SK-N-MC (cell line): Measurements from ENCODE around the gene RPN1.
"Not testable (repeated sequence)": the region's sequence is repeated elsewhere in the genome, so short reads cannot be mapped to it uniquely, and the experiment has no call there.

Source experiments
- DNase-seq: peaks from one replicate; pipeline ENCODE4 v3.0.0-alpha.2; 2011; ENCODE audit warnings: low read depth, low spot score
- H3K27ac ChIP-seq: fragments of 200-600 bp; sonication (generic); 2 replicates; pipeline ENCODE4 v1.5.1; 2016; ENCODE audit warnings: mixed run types
- H3K36me3 ChIP-seq: fragments of 200-600 bp; sonication (generic); 2 replicates; pipeline ENCODE4 v1.6.1; 2017; ENCODE audit warnings: antibody characterized with exemption, low read length, mixed read lengths; ENCODE audit not compliant: insufficient read depth
- H3K4me3 ChIP-seq: fragments of 200-600 bp; sonication (generic); 2 replicates; pipeline ENCODE4 v1.5.1; 2016
- H3K9ac ChIP-seq: fragments of 200-600 bp; sonication (generic); 2 replicates; pipeline ENCODE4 v1.8.0; 2017; ENCODE audit warnings: mixed run types, mixed read lengths; ENCODE audit not compliant: insufficient read length
- H3K9me3 ChIP-seq: fragments of 200-600 bp; sonication (generic); 2 replicates; pipeline ENCODE4 v1.6.1; 2017; ENCODE audit warnings: low read depth, mild to moderate bottlenecking, antibody characterized with exemption, low read length, moderate library complexity, mixed read lengths
- EZH2 ChIP-seq: fragments of 200-600 bp; sonication (generic); IDR thresholded peaks from one replicate; pipeline ENCODE4 v1.6.1; 2017; ENCODE audit warnings: antibody characterized with exemption
- FOXP2 ChIP-seq: optimal IDR thresholded peaks from 2 replicates; pipeline ENCODE3; 2011; ENCODE audit warnings: mild to moderate bottlenecking, moderate library complexity; ENCODE audit not compliant: insufficient read depth; ENCODE audit errors: extremely low read length, control extremely low read depth
- POLR2AphosphoS5 ChIP-seq: IDR thresholded peaks from 2 replicates; pipeline ENCODE4 v1.6.1; 2012; ENCODE audit warnings: mild to moderate bottlenecking, low read depth, low read length, borderline replicate concordance

The RPN1 gene

GRCh38 chr3:128591738-128592426 is 58.7 kb downstream of the RPN1 start:
- TF ChIP-seq POLR2AphosphoS5 = no peak
- no peak for TF ChIP-seq EZH2
- no peak for TF ChIP-seq FOXP2
- DNase-seq = no peak
- H3K4me3 ChIP-seq = no peak overlapping the region
- no peaks in the 10 kb centered on the region for H3K36me3 ChIP-seq
- no peak overlapping the region for H3K9ac ChIP-seq
- H3K9me3 ChIP-seq = no peaks in the 10 kb centered on the region; the same call in 1 of the 2 replicates
- no peak overlapping the region for H3K27ac ChIP-seq

GRCh38 chr3:128590948-128591347 is 59.7 kb downstream of the RPN1 start:
- Histone ChIP-seq H3K4me3 (no peak overlapping the region), H3K36me3 (no peaks in the 10 kb centered on the region), H3K9ac (no peak overlapping the region), H3K9me3 (no peaks in the 10 kb centered on the region; the same call in 1 of the 2 replicates), H3K27ac (no peak overlapping the region)
- no peak for TF ChIP-seq EZH2
- no peak for DNase-seq

- not testable (repeated sequence) for H3K27ac ChIP-seq, H3K9me3 ChIP-seq, DNase-seq, H3K4me3 ChIP-seq, H3K36me3 ChIP-seq, H3K9ac ChIP-seq
Measured at GRCh38 chr3:128589985-128590384, 60.6 kb downstream of the RPN1 start.

GRCh38 chr3:128588147-128588546 is 62.5 kb downstream of the RPN1 start:
- Histone ChIP-seq H3K9me3 (no peaks in the 10 kb centered on the region; the same call in 1 of the 2 replicates), H3K36me3 (no peaks in the 10 kb centered on the region), H3K9ac (no peak overlapping the region), H3K4me3 (no peak overlapping the region), H3K27ac (no peak overlapping the region)
- TF ChIP-seq POLR2AphosphoS5 (no peak), EZH2 (no peak), FOXP2 (no peak)
- DNase-seq = no peak

- no peak overlapping the region for H3K27ac ChIP-seq
Measured at GRCh38 chr3:128587391-128587790, 63.2 kb downstream of the RPN1 start.

GRCh38 chr3:128586932-128587331 is 63.7 kb downstream of the RPN1 start:
- H3K4me3 ChIP-seq, H3K36me3 ChIP-seq, DNase-seq, H3K9me3 ChIP-seq, H3K27ac ChIP-seq, H3K9ac ChIP-seq: not testable (repeated sequence)

More at GRCh38 chr3:128587391-128587790, 63.2 kb downstream of the RPN1 start:
- Histone ChIP-seq H3K9me3 (no peaks in the 10 kb centered on the region; the same call in 1 of the 2 replicates), H3K9ac (no peak overlapping the region), H3K36me3 (no peaks in the 10 kb centered on the region), H3K4me3 (no peak overlapping the region)
- no peak for DNase-seq
- TF ChIP-seq FOXP2 (no peak), POLR2AphosphoS5 (no peak), EZH2 (no peak)

- not testable (repeated sequence) for H3K4me3 ChIP-seq, H3K27ac ChIP-seq, H3K36me3 ChIP-seq, H3K9me3 ChIP-seq, DNase-seq, H3K9ac ChIP-seq
Measured at GRCh38 chr3:128586391-128586790, 64.2 kb downstream of the RPN1 start.

GRCh38 chr3:128585974-128586373 is 64.6 kb downstream of the RPN1 start:
- H3K36me3 ChIP-seq = no peaks in the 10 kb centered on the region
- TF ChIP-seq EZH2 (no peak), FOXP2 (no peak), POLR2AphosphoS5 (no peak)
- no peak for DNase-seq

GRCh38 chr3:128585189-128585588 is 65.4 kb downstream of the RPN1 start:
- TF ChIP-seq FOXP2 (no peak), POLR2AphosphoS5 (no peak), EZH2 (no peak)
- H3K9ac ChIP-seq = no peak overlapping the region
- H3K9me3 ChIP-seq = no peaks in the 10 kb centered on the region; the same call in 1 of the 2 replicates
- no peaks in the 10 kb centered on the region for H3K36me3 ChIP-seq
- H3K27ac ChIP-seq = no peak overlapping the region
- no peak for DNase-seq
- H3K4me3 ChIP-seq = no peak overlapping the region

More at GRCh38 chr3:128585974-128586373, 64.6 kb downstream of the RPN1 start:
- no peaks in the 10 kb centered on the region; the same call in 1 of the 2 replicates for H3K9me3 ChIP-seq
- H3K9ac ChIP-seq = no peak overlapping the region
- H3K27ac ChIP-seq = no peak overlapping the region
- no peak overlapping the region for H3K4me3 ChIP-seq

GRCh38 chr3:128584412-128585020 is 66.1 kb downstream of the RPN1 start:
- TF ChIP-seq FOXP2 = no peak
- no peak for TF ChIP-seq EZH2
- TF ChIP-seq POLR2AphosphoS5 = no peak
- H3K4me3 ChIP-seq = no peak overlapping the region
- DNase-seq = no peak
- H3K27ac ChIP-seq = no peak overlapping the region
- no peaks in the 10 kb centered on the region for H3K36me3 ChIP-seq
- H3K9me3 ChIP-seq = no peaks in the 10 kb centered on the region
- H3K9ac ChIP-seq = no peak overlapping the region
